Karpas-422 (cell line): ENCODE measurements around the gene LILRB4. TPM values are rescaled to one million over a fixed set of nuclear protein-coding genes. Genes with fewer than 3 reads are reported as not detected.
A peak's percentile ranks its signal among the peaks of the same experiment; 100 is the strongest.
"Not testable (repeated sequence)": the region's sequence is repeated elsewhere in the genome, so short reads cannot be mapped to it uniquely, and the experiment has no call there.

Experiments used
- DNase-seq: peaks from one replicate; pipeline ENCODE4 v3.0.0-alpha.2; 2015
- H2AFZ ChIP-seq: fragments of 200-600 bp; sonication (generic); 2 replicates; pipeline ENCODE4 v1.6.1; 2014; ENCODE audit warnings: antibody characterized with exemption, low read length, mixed read lengths
- H3K27ac ChIP-seq: fragments of 200-600 bp; sonication (generic); 2 replicates; pipeline ENCODE4 v1.5.1; 2014; ENCODE audit warnings: mild to moderate bottlenecking, low read length, moderate library complexity
- H3K27me3 ChIP-seq: fragments of 200-600 bp; sonication (generic); 2 replicates; pipeline ENCODE4 v1.6.1; 2014; ENCODE audit warnings: low read length, mixed read lengths
- H3K36me3 ChIP-seq: fragments of 200-600 bp; sonication (generic); 2 replicates; pipeline ENCODE4 v1.6.1; 2014; ENCODE audit warnings: low read length, mixed read lengths; ENCODE audit not compliant: insufficient read depth
- H3K4me1 ChIP-seq: fragments of 200-600 bp; sonication (generic); 2 replicates; pipeline ENCODE4 v1.6.1; 2014; ENCODE audit warnings: mild to moderate bottlenecking, low read length, mixed read lengths
- H3K4me2 ChIP-seq: fragments of 200-600 bp; sonication (generic); 2 replicates; pipeline ENCODE4 v1.6.1; 2014; ENCODE audit warnings: low read length, low read depth, mild to moderate bottlenecking; ENCODE audit not compliant: poor library complexity, severe bottlenecking
- H3K4me3 ChIP-seq: fragments of 200-600 bp; sonication (generic); 2 replicates; pipeline ENCODE4 v1.5.1; 2014; ENCODE audit warnings: mild to moderate bottlenecking, antibody characterized with exemption, low read length, mixed read lengths
- H3K79me2 ChIP-seq: fragments of 200-600 bp; sonication (generic); 2 replicates; pipeline ENCODE4 v1.6.1; 2014; ENCODE audit warnings: mild to moderate bottlenecking, low read length, mixed read lengths
- H3K9ac ChIP-seq: fragments of 200-600 bp; sonication (generic); 2 replicates; pipeline ENCODE4 v1.6.0; 2014; ENCODE audit warnings: low read length
- H3K9me2 ChIP-seq: fragments of 200-600 bp; sonication (generic), shearing (Covaris generic); replicated peaks from 2 replicates; pipeline ENCODE4 v1.6.0; 2014; ENCODE audit warnings: mild to moderate bottlenecking, low read length, moderate library complexity; ENCODE audit not compliant: insufficient read depth
- H3K9me3 ChIP-seq: fragments of 300-700, 200-600 bp; sonication (generic); 2 replicates; pipeline ENCODE4 v1.6.1; 2014; ENCODE audit warnings: low read length, mixed read lengths
- H4K20me1 ChIP-seq: fragments of 200-600 bp; sonication (generic); 2 replicates; pipeline ENCODE4 v1.6.1; 2014; ENCODE audit warnings: mild to moderate bottlenecking, antibody characterized with exemption, low read length, low read depth; ENCODE audit not compliant: insufficient read depth
- total RNA-seq: library from RNA; depleted of rRNA; stranded (reverse); fragments of >200 nt; shearing (Covaris generic); gene quantifications from 2 replicates; pipeline ENCODE4 v1.2.3, GENCODE V29; 2014; ENCODE audit warnings: low replicate concordance

LILRB4 gene
- total RNA-seq, 1 experiment from 2014 or later: not detected

- Histone ChIP-seq H2AFZ (no peak overlapping the region), H3K36me3 (no peaks in the 10 kb centered on the region), H3K27ac (no peak overlapping the region), H3K27me3 (peaks cover under 1% of the 10 kb centered on the region; the same call in 1 of the 2 replicates), H3K9me3 (no peaks in the 10 kb centered on the region), H3K4me1 (no peaks in the 10 kb centered on the region), H3K4me2 (no peak overlapping the region), H3K9me2 (no peaks in the 10 kb centered on the region), H3K4me3 (no peak overlapping the region), H4K20me1 (no peaks in the 10 kb centered on the region), H3K9ac (no peak overlapping the region), H3K79me2 (no peaks in the 10 kb centered on the region)
- DNase-seq: no peak
These were observed 8.0 kb downstream of the LILRB4 start for GRCh38 chr19:54670576-54671357.

DNA sequence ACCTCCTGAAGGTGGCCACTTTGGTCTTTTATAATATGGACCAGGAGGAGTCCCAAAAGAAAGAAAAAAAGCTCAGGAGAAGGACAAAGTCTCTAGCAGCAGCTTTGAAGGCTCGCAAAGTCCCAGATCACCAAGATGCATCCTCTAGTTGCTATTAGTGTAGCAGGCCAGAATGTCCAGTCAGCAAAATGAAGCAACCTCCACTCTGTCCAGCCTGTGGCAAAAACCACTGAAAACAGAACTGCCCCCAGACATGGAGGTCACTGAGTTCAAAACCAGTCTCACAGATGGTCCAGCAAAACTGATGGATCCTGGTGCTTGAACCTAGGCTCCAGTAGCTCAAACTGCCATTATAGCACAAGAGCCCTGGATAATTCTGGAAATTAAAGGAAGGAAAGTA is 10.4 kb downstream of the LILRB4 start:
- no peaks in the 10 kb centered on the region for H4K20me1 ChIP-seq
- no peak overlapping the region for H3K9ac ChIP-seq
- H3K36me3 ChIP-seq: no peaks in the 10 kb centered on the region
- no peak overlapping the region for H2AFZ ChIP-seq
- H3K4me3 ChIP-seq: no peak overlapping the region
- peaks cover 9% of the 10 kb centered on the region for H3K4me1 ChIP-seq
- H3K9me2 ChIP-seq: no peaks in the 10 kb centered on the region
- no peaks in the 10 kb centered on the region for H3K79me2 ChIP-seq
- H3K9me3 ChIP-seq: no peaks in the 10 kb centered on the region
- no peak overlapping the region for H3K27ac ChIP-seq
- H3K27me3 ChIP-seq: no peaks in the 10 kb centered on the region
- H3K4me2 ChIP-seq: no peak overlapping the region
- DNase-seq: no peak

- Histone ChIP-seq H2AFZ (no peak overlapping the region), H3K9me3 (no peaks in the 10 kb centered on the region), H3K27ac (no peak overlapping the region), H3K4me1 (peaks cover 9% of the 10 kb centered on the region), H3K4me3 (no peak overlapping the region), H3K27me3 (no peaks in the 10 kb centered on the region), H3K36me3 (no peaks in the 10 kb centered on the region), H3K79me2 (no peaks in the 10 kb centered on the region), H3K4me2 (no peak overlapping the region), H4K20me1 (no peaks in the 10 kb centered on the region), H3K9me2 (no peaks in the 10 kb centered on the region), H3K9ac (no peak overlapping the region)
- peak; percentile 72 for DNase-seq
These were observed 11.3 kb downstream of the LILRB4 start for GRCh38 chr19:54674021-54674617.

DNA sequence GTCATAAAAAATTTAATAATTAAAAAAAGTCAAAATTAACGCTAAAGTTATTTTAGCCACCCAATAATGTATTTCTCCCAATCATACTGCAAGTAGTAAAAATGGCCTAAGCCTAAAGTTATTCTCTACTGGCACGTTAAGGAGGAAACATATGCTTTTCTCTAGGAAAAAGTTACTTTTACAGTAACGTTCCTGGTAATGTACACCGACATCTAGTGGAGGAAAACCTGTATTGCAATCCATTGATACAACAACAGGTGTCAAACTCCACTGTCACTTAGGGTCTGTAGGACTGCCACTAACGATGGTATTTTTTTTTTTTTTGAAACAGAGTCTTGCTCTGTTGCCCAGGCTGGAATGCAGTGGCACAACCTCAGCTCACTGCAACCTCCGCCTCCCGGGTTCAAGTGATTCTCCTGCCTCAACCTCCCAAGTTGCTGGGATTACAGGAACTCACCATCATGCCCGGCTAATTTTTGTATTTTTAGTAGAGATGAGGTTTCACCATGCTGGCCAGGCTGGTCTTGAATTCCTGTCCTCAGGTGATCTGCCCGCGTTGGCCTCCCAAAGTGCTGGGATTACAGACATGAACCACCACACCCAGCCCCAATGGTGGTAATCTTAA is 13.5 kb downstream of the LILRB4 start:
- H2AFZ ChIP-seq, H3K9ac ChIP-seq, H3K27ac ChIP-seq, H3K4me3 ChIP-seq, H3K27me3 ChIP-seq, H4K20me1 ChIP-seq, H3K9me2 ChIP-seq, H3K9me3 ChIP-seq, H3K79me2 ChIP-seq, H3K36me3 ChIP-seq, H3K4me1 ChIP-seq, H3K4me2 ChIP-seq: not testable (repeated sequence)
- DNase-seq: peak; percentile 83

GRCh38 chr19:54677217-54677616 is 14.4 kb downstream of the LILRB4 start:
- no peak overlapping the region for H3K9ac ChIP-seq
- H3K27ac ChIP-seq: no peak overlapping the region
- H3K9me3 ChIP-seq: no peaks in the 10 kb centered on the region
- no peaks in the 10 kb centered on the region for H3K27me3 ChIP-seq
- H3K4me3 ChIP-seq: no peak overlapping the region
- H3K36me3 ChIP-seq: no peaks in the 10 kb centered on the region
- no peak overlapping the region for H3K4me2 ChIP-seq
- H2AFZ ChIP-seq: no peak overlapping the region
- peak; percentile 61 for DNase-seq
- no peaks in the 10 kb centered on the region for H4K20me1 ChIP-seq
- H3K9me2 ChIP-seq: no peaks in the 10 kb centered on the region
- H3K4me1 ChIP-seq: peaks cover 9% of the 10 kb centered on the region
- H3K79me2 ChIP-seq: no peaks in the 10 kb centered on the region

DNA sequence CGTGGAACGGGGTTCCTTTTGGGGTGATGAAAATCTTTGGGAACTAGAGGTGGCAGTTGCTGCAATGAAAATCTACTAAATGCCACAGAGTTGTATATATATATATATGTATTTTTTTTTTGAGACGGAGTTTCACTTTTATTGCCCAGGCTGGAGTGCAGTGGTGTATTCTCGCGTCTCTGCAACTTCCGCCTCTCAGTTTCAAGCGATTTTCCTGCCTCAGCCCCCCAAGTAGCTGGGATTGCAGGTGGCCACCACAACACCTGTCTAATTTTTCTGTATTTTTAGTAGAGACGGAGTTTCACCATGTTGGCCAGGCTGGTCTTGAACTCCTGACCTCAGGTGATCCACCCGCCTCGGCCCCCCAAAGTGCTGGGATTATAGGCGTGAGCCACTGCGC is 18.8 kb downstream of the LILRB4 start:
- H3K36me3 ChIP-seq, DNase-seq, H3K4me1 ChIP-seq, H3K9ac ChIP-seq, H3K79me2 ChIP-seq, H3K4me3 ChIP-seq, H3K4me2 ChIP-seq, H3K9me2 ChIP-seq, H2AFZ ChIP-seq, H3K27me3 ChIP-seq, H3K9me3 ChIP-seq, H4K20me1 ChIP-seq, H3K27ac ChIP-seq: not testable (repeated sequence)

DNA sequence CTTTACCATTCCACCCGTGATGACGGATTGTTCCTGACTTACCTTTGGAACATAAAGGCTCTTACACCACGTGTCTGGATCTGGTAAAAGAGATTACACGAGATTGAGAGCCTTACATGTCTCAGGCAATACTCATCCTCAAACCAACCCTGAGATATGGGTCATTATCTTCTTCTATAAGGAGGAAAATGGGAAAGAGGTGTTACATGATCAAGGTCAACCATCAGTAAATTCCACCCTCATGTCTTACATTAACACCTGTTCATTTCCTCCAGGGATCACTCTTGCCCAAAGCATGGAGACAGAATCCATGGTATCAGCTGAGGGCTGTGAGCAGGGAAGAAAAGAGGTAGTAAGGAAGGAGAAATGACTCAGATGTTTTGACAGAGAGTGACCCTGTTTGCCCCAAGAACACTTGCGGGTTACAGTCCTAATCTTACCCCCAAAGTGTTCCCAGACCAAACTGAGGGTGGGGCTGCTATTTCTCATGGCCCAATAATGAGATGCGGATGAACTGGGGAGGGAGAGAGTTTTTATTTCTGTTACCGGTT is 19.6 kb downstream of the LILRB4 start:
- Histone ChIP-seq H3K4me3 (no peak overlapping the region), H3K9ac (no peak overlapping the region), H3K27ac (no peak overlapping the region), H3K9me2 (no peaks in the 10 kb centered on the region), H3K4me1 (peaks cover 3% of the 10 kb centered on the region), H4K20me1 (no peaks in the 10 kb centered on the region), H2AFZ (no peak overlapping the region), H3K27me3 (no peaks in the 10 kb centered on the region), H3K9me3 (no peaks in the 10 kb centered on the region), H3K4me2 (no peak overlapping the region), H3K79me2 (no peaks in the 10 kb centered on the region), H3K36me3 (no peaks in the 10 kb centered on the region)
- no peak for DNase-seq

- Histone ChIP-seq H2AFZ (no peak overlapping the region), H3K27me3 (no peaks in the 10 kb centered on the region), H3K4me2 (no peak overlapping the region), H4K20me1 (no peaks in the 10 kb centered on the region), H3K27ac (no peak overlapping the region), H3K79me2 (no peaks in the 10 kb centered on the region), H3K4me3 (no peak overlapping the region), H3K36me3 (no peaks in the 10 kb centered on the region), H3K9me3 (no peaks in the 10 kb centered on the region), H3K9me2 (no peaks in the 10 kb centered on the region), H3K4me1 (no peaks in the 10 kb centered on the region), H3K9ac (no peak overlapping the region)
- peak; percentile 83 for DNase-seq
These were observed 21.7 kb downstream of the LILRB4 start for GRCh38 chr19:54684527-54684926.
